ENCODE data around the gene AHSP.

- TF ChIP-seq ELF4 (IDR thresholded peaks at IDR 0.05) (no peak), NFRKB (IDR thresholded peaks at IDR 0.05) (no peak), BHLHE40 (IDR thresholded peaks at IDR 0.05; ENCODE audit: borderline replicate concordance) (no peak), ARNT (IDR thresholded peaks at IDR 0.05) (no peak), CTBP1 (IDR thresholded peaks at IDR 0.05; ENCODE audit: borderline replicate concordance) (no peak), FOXM1 (IDR thresholded peaks at IDR 0.05; ENCODE audit: borderline replicate concordance) (no peak), FOXK2 (IDR thresholded peaks at IDR 0.05) (no peak), HDGF (IDR thresholded peaks at IDR 0.05; ENCODE audit: borderline replicate concordance) (no peak), FOXA1 (IDR thresholded peaks at IDR 0.05) (no peak), L3MBTL2 (conservative IDR thresholded peaks at IDR 0.05) (no peak), PKNOX1 (IDR thresholded peaks at IDR 0.05) (no peak)
Observed at GRCh38 chr16:31499928-31500327, 27.8 kb upstream of the AHSP start.
